OCI-LY1 (cell line): ENCODE measurements around the gene DUSP3.

ENCODE experiments used
- EZH2 ChIP-seq: fragments of 200-600 bp; sonication (generic), shearing (Covaris generic); IDR thresholded peaks from 2 replicates; pipeline ENCODE4 v1.8.0; 2017; ENCODE audit warnings: borderline replicate concordance, mixed run types, mild to moderate bottlenecking, antibody characterized with exemption, low read length, moderate library complexity, mixed read lengths
- TF ChIP-seq, protein P1 (sequence below): fragments of 200-600 bp; sonication (generic), shearing (Covaris generic); IDR thresholded peaks from 2 replicates; pipeline ENCODE4 v1.5.1; 2017; ENCODE audit warnings: mild to moderate bottlenecking, antibody characterized with exemption, low read length, moderate library complexity, mixed read lengths

DNA sequence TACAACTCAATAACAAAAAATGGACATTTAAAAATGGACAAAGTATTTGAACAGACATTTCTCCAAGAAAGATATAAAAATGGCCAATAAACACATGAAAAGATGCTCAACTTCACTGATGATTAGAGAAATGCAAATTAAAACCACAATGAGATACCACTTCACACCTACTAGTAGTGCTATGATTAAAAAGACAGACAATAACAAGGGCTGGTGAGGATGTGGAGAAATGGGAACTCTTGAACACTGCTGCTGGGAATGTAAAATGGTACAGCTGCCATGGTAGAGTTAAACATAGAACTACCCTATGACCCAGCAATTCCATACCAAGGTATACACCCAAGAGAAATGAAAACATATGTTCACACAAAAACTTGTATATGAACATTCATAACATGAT, 26.3 kb upstream of the DUSP3 start:
- TF ChIP-seq EZH2: no peak
- TF ChIP-seq, protein P1, sequence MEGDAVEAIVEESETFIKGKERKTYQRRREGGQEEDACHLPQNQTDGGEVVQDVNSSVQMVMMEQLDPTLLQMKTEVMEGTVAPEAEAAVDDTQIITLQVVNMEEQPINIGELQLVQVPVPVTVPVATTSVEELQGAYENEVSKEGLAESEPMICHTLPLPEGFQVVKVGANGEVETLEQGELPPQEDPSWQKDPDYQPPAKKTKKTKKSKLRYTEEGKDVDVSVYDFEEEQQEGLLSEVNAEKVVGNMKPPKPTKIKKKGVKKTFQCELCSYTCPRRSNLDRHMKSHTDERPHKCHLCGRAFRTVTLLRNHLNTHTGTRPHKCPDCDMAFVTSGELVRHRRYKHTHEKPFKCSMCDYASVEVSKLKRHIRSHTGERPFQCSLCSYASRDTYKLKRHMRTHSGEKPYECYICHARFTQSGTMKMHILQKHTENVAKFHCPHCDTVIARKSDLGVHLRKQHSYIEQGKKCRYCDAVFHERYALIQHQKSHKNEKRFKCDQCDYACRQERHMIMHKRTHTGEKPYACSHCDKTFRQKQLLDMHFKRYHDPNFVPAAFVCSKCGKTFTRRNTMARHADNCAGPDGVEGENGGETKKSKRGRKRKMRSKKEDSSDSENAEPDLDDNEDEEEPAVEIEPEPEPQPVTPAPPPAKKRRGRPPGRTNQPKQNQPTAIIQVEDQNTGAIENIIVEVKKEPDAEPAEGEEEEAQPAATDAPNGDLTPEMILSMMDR: no peak
